Activated CD4-positive, alpha-beta T cell treated with anti-CD3 and anti-CD28 coated beads for 1 hour (primary cell): Measurements from ENCODE around the gene EPM2AIP1.
A peak's percentile ranks its signal among the peaks of the same experiment; 100 is the strongest.

Experiments
- DNase-seq: peaks from one replicate; pipeline ENCODE4 v3.0.0-alpha.2; 2020

Gene EPM2AIP1

DNA sequence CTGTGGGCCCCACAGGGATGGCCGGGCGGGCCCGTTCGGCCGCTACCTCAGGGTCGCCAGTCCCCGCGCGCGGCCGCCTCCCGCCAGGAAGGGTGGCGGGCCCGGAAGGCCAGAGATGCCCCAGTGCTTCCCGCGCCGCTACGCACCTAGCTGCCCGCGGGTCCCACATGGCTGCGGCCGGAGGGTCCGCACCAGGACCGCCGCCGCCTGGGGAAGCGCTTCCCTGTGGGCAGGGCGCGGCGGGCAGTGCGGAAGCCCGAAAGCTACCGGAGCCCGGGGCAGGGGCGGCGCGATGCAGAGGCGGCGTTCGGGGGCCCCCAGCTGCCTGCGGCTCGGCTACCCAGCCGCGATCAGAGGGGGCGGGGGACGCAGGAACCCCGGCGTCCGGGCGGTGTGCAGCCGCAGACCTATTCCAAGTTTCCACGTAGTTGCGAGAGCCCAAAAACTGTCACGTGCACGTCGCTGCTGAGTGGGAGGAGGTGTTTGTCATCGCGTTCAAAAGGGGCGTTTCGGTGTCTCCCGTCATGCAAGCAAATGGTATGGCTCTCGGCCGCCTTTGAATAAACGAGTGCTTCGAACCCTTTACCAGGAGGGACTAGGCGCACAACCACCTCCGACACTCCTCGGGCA lies 48.2 kb downstream of the EPM2AIP1 start, which contains the start of gene TRANK1:
TRANK1 (minus strand) TSS at position 414 of the 630 bp plus-strand sequence; CDS start at position 169, 245 bp downstream.
- peak; percentile 69 for DNase-seq

DNA sequence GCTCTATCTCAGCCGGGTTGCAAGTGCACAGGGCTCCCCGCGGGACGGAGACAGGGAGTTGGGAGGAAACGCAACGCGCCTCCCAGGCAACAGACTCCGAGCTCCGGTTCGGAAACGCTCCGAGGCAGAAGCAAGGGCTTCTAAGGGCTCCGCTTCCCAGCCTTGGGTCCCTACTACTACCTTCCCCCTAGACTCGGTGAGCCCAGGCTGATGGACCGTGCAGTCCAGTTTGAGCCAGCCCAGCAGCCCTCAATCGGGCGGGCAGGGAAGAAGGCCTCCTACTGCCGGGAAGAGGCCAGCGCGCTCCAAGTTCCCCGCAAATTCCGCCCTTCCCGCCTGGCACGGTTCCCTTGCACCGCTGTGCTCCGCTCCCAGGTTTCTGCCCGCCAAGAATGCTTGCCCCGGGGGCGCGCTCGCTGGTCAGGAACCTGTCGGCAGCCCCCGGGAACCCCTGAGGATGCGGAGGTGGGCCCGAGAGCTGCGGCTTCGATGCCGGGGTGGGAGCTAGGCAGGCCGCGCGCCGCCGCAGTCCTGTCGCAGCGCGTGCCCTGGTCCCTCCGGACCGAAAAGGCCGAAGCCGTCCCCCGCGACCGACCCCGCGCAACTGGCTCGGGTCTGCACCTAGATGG lies 48.8 kb downstream of the EPM2AIP1 start:
- peak; percentile 12 for DNase-seq

DNA sequence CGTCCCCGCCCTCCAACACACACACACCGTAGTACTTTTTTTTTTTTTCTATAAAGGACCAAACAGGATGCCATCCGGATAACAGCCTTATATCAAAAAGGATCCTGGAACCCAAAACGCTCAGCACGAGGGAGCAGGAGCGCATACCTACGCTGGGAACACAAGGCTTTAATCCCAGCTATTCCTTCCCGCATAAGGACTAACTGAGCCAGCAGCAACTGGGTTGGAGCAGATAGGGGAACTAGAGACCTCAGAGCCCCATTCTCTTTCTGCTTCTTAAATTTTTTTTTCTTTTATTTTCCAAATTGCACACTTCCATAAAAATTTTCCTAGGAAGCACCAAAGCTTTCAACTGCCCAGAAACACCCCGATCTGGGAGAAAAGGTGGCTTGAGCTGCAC lies 49.3 kb downstream of the EPM2AIP1 start:
- no peak for DNase-seq

GRCh38 chr3:36942638-36943248 lies 50.2 kb downstream of the EPM2AIP1 start:
- DNase-seq = no peak

DNA sequence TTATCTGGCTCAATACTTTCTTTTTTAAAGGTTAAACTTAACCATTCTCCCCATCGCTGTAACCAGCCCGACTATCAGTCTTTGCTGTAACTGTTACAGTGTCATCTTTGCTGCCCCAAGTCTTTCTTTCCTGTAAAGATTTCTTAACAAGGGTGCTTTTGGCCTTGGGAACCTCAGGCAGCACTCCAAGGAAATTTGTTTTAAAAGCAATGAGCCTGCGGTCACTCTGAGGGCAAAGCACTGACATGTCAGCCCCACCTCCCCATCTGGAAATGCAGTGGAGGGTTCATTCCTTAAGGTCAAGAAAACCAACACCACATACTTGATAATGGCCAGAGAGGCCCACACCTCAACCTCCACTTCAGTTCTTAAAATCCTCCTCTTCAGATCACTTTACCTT lies 51.3 kb downstream of the EPM2AIP1 start:
- no peak for DNase-seq

DNA sequence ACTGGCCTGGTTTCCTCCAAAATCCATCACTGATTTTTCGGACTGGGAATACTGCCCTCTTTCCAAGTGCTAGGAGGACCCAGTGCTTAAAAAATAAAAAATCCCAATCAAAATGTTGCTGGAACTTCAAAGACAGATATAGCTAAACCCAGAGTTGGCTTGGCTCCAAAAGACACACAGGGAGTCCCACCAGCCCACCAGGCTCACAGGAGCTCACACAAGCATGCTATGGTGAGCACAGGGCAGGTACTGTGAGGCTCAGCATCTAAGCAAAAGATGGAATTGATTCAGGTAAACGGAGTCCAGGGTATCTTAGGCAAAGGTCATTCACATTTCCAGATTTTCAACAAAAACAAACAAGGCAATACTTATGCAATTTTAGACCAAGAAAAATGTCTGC lies 51.8 kb downstream of the EPM2AIP1 start:
- DNase-seq = no peak

DNA sequence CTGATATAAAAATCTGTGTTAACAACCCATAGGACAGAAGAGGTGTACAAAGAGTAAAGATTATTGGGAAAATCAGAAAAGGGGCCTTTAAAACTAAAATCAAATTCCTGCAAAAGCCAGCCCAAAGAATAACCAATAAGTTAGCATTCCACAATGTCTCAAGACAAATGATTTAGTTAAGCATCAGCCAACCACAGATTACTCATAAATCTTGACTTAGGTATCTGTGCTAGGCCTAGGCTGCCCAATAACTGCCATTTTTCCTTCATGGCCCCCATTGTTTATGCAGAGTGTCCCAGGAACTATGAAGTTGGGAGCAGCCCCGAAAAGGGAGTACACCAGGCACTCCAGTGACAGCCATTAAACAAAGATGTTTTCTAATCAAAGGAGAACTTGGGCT lies 55.4 kb downstream of the EPM2AIP1 start:
- DNase-seq = no peak
